Fibroblast of mammary gland (primary cell): ENCODE data around the gene CHMP4A.

ENCODE experiments used
- DNase-seq: peaks from one replicate; pipeline ENCODE4 v3.0.0-alpha.2; 2010; ENCODE audit warnings: low read depth
- H3K4me3 ChIP-seq: 2 replicates; pipeline ENCODE4 v1.5.1; 2011; ENCODE audit warnings: low read depth, mild to moderate bottlenecking, low read length, moderate library complexity; ENCODE audit not compliant: control insufficient read depth
- CTCF ChIP-seq: conservative IDR thresholded peaks from 2 replicates; pipeline ENCODE4 v1.5.1; 2011; ENCODE audit warnings: low read depth, low read length, inconsistent platforms; ENCODE audit not compliant: control insufficient read depth, insufficient read depth

The CHMP4A gene

GRCh38 chr14:24185026-24185425 is 28.3 kb downstream of the CHMP4A start:
- no peak for TF ChIP-seq CTCF
- H3K4me3 ChIP-seq = no peak overlapping the region
- DNase-seq = no peak

GRCh38 chr14:24184104-24184970 is 29.0 kb downstream of the CHMP4A start:
- no peak for TF ChIP-seq CTCF
- no peak overlapping the region for H3K4me3 ChIP-seq
- no peak for DNase-seq

- no peak for DNase-seq
- no peak for TF ChIP-seq CTCF
- no peak overlapping the region for H3K4me3 ChIP-seq
Observed at GRCh38 chr14:24183014-24183481, 30.2 kb downstream of the CHMP4A start.

- DNase-seq = no peak
- no peak for TF ChIP-seq CTCF
- no peak overlapping the region for H3K4me3 ChIP-seq
Observed at GRCh38 chr14:24182110-24182882, 31.0 kb downstream of the CHMP4A start.

GRCh38 chr14:24181371-24182077 is 31.8 kb downstream of the CHMP4A start:
- DNase-seq = no peak
- TF ChIP-seq CTCF = no peak
- no peak overlapping the region for H3K4me3 ChIP-seq
